B cell (primary cell): Measurements from ENCODE around the gene TSPAN33.

ENCODE experiments used
- CTCF ChIP-seq: fragments of 200-600 bp; IDR thresholded peaks from one replicate; pipeline ENCODE4 v1.8.0; 2022; ENCODE audit warnings: antibody characterized with exemption, mild to moderate bottlenecking
- EZH2 ChIP-seq: IDR thresholded peaks from 2 replicates; pipeline ENCODE4 v1.6.1; 2012; ENCODE audit warnings: borderline replicate concordance, low read depth, mild to moderate bottlenecking, moderate library complexity, low read length; ENCODE audit not compliant: insufficient read depth, poor library complexity, severe bottlenecking

- TF ChIP-seq CTCF (no peak), EZH2 (no peak)
These were observed 49.2 kb upstream of the TSPAN33 start for GRCh38 chr7:129095258-129095657.
